Measurements from ENCODE around the gene TBC1D8. TPM values are rescaled to one million over a fixed set of nuclear protein-coding genes. Genes with fewer than 3 reads are reported as not detected.

TBC1D8 gene
- total and polyA plus RNA-seq, 2 of the 13 experiments (the other 11 are each of a cell fraction or from before 2014, with no cell fraction given), result 45.1 to 95.4 TPM

DNA sequence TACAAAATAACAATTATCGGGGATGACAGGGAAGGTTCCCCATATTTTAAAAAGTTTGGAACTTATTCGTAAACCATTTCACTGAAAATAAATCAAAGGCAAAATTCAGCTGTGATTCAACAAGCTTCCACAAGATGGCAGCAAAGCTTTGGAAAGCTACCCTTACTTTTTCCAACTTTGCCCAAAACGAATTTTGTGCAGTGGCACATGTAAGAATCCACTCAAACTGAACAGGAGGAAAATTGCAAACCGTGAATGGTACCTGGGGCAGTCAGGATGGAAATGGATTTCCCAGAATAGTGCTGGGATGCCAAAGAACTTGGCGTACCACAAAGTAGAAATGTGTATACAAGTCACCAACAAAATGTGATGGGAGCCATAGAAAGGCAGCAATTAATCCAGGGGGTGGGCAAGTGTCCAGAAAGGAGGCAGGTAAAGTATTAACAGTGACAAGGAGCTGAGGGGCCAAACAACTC lies 138.4 kb downstream of the TBC1D8 start (continued):
- TF ChIP-seq SSRP1 (CRISPR knock-in tag; IDR thresholded peaks at IDR 0.05) (no peak), NFRKB (IDR thresholded peaks at IDR 0.05) (no peak), PHB2 (IDR thresholded peaks at IDR 0.05; ENCODE audit: partially characterized antibody) (no peak), PAF1 (CRISPR knock-in tag; IDR thresholded peaks at IDR 0.05) (0 out of 2 replicates have a peak, but pooled peaks have one; percentile 30), XRCC5 (optimal IDR thresholded peaks at IDR 0.05; ENCODE audit: low read length) (peak; percentile 51), ZNF274 (CRISPR knock-in tag; IDR thresholded peaks at IDR 0.05) (no peak), SAP130 (CRISPR knock-in tag; IDR thresholded peaks at IDR 0.05; ENCODE audit: low read depth) (0 out of 2 replicates have a peak, but pooled peaks have one; percentile 16), ZBTB38 (CRISPR knock-in tag; IDR thresholded peaks at IDR 0.05) (no peak), CBX1 (IDR thresholded peaks at IDR 0.05; ENCODE audit: low read depth) (no peak), ZSCAN12 (CRISPR knock-in tag; IDR thresholded peaks at IDR 0.05) (no peak), ZNF446 (CRISPR knock-in tag; IDR thresholded peaks at IDR 0.05) (no peak), ZBED4 (CRISPR knock-in tag; IDR thresholded peaks at IDR 0.05; ENCODE audit: borderline replicate concordance) (0 out of 2 replicates have a peak, but pooled peaks have one; percentile 29), ZNF180 (CRISPR knock-in tag; IDR thresholded peaks at IDR 0.05; ENCODE audit: borderline replicate concordance, low read depth) (no peak), ZNF773 (CRISPR knock-in tag; IDR thresholded peaks at IDR 0.05; ENCODE audit: borderline replicate concordance) (no peak), SMAD3 (CRISPR knock-in tag; IDR thresholded peaks at IDR 0.05) (0 out of 2 replicates have a peak, but pooled peaks have one; percentile 31), RBFOX2 (IDR thresholded peaks at IDR 0.05; ENCODE audit: low read depth, low read length) (no peak), TAF15 (IDR thresholded peaks at IDR 0.05; ENCODE audit: low read depth, low read length, poor library complexity, severe bottlenecking) (no peak), HOXA9 (CRISPR knock-in tag; IDR thresholded peaks at IDR 0.05; ENCODE audit: borderline replicate concordance) (no peak), MBD4 (IDR thresholded peaks at IDR 0.05; ENCODE audit: borderline replicate concordance, low read length) (0 out of 2 replicates have a peak, but pooled peaks have one; percentile 8), RORA (CRISPR knock-in tag; IDR thresholded peaks at IDR 0.05) (no peak)
- TF ChIP-seq, protein P1, sequence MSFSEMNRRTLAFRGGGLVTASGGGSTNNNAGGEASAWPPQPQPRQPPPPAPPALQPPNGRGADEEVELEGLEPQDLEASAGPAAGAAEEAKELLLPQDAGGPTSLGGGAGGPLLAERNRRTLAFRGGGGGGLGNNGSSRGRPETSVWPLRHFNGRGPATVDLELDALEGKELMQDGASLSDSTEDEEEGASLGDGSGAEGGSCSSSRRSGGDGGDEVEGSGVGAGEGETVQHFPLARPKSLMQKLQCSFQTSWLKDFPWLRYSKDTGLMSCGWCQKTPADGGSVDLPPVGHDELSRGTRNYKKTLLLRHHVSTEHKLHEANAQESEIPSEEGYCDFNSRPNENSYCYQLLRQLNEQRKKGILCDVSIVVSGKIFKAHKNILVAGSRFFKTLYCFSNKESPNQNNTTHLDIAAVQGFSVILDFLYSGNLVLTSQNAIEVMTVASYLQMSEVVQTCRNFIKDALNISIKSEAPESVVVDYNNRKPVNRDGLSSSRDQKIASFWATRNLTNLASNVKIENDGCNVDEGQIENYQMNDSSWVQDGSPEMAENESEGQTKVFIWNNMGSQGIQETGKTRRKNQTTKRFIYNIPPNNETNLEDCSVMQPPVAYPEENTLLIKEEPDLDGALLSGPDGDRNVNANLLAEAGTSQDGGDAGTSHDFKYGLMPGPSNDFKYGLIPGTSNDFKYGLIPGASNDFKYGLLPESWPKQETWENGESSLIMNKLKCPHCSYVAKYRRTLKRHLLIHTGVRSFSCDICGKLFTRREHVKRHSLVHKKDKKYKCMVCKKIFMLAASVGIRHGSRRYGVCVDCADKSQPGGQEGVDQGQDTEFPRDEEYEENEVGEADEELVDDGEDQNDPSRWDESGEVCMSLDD (CRISPR knock-in tag; IDR thresholded peaks at IDR 0.05; ENCODE audit: borderline replicate concordance), result no peak
- TF ChIP-seq, protein P2, sequence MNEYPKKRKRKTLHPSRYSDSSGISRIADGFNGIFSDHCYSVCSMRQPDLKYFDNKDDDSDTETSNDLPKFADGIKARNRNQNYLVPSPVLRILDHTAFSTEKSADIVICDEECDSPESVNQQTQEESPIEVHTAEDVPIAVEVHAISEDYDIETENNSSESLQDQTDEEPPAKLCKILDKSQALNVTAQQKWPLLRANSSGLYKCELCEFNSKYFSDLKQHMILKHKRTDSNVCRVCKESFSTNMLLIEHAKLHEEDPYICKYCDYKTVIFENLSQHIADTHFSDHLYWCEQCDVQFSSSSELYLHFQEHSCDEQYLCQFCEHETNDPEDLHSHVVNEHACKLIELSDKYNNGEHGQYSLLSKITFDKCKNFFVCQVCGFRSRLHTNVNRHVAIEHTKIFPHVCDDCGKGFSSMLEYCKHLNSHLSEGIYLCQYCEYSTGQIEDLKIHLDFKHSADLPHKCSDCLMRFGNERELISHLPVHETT (CRISPR knock-in tag; conservative IDR thresholded peaks at IDR 0.05), result no peak
- TF ChIP-seq, protein P3, sequence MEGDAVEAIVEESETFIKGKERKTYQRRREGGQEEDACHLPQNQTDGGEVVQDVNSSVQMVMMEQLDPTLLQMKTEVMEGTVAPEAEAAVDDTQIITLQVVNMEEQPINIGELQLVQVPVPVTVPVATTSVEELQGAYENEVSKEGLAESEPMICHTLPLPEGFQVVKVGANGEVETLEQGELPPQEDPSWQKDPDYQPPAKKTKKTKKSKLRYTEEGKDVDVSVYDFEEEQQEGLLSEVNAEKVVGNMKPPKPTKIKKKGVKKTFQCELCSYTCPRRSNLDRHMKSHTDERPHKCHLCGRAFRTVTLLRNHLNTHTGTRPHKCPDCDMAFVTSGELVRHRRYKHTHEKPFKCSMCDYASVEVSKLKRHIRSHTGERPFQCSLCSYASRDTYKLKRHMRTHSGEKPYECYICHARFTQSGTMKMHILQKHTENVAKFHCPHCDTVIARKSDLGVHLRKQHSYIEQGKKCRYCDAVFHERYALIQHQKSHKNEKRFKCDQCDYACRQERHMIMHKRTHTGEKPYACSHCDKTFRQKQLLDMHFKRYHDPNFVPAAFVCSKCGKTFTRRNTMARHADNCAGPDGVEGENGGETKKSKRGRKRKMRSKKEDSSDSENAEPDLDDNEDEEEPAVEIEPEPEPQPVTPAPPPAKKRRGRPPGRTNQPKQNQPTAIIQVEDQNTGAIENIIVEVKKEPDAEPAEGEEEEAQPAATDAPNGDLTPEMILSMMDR (CRISPR knock-in tag; IDR thresholded peaks at IDR 0.05), result peak; percentile 85

All from HepG2 (cell line).